Activated CD4-positive, alpha-beta T cell treated with anti-CD3 and anti-CD28 coated beads, Interleukin-2, amount 10 ng/mL, durations not matched to agents 7 days and 5 days (primary cell): ENCODE measurements around the gene CSNK1G1. TPM values are rescaled to one million over a fixed set of nuclear protein-coding genes. Genes with fewer than 3 reads are reported as not detected.

Source experiments
- CTCF ChIA-PET: fragments of 350-600 bp; sonication (Branson Sonifier 250); formaldehyde crosslinking; loops from one replicate; lab custom pipeline; 2021; ENCODE audit warnings: antibody characterized with exemption; lab: Charles Lee
- POLR2A ChIA-PET: fragments of 350-600 bp; sonication (Branson Sonifier 250); formaldehyde crosslinking; loops from one replicate; lab custom pipeline; 2021; ENCODE audit warnings: antibody characterized with exemption; lab: Charles Lee
- DNase-seq: peaks from one replicate; pipeline ENCODE4 v3.0.0-alpha.2; 2020
- H3K27ac Mint-ChIP-seq: one replicate; pipeline ENCODE4 v1.8.0; 2021; ENCODE audit warnings: mild to moderate bottlenecking, moderate library complexity, mixed read lengths
- H3K27me3 Mint-ChIP-seq: one replicate; pipeline ENCODE4 v1.8.0; 2021; ENCODE audit warnings: mixed read lengths
- H3K36me3 Mint-ChIP-seq: one replicate; pipeline ENCODE4 v1.8.0; 2021; ENCODE audit warnings: low read depth, mixed read lengths
- H3K4me1 Mint-ChIP-seq: one replicate; pipeline ENCODE4 v1.8.0; 2021; ENCODE audit warnings: mixed read lengths
- H3K4me3 Mint-ChIP-seq: one replicate; pipeline ENCODE4 v1.8.0; 2021; ENCODE audit warnings: mild to moderate bottlenecking, moderate library complexity, mixed read lengths
- H3K9me3 Mint-ChIP-seq: one replicate; pipeline ENCODE4 v1.8.0; 2021; ENCODE audit warnings: mixed read lengths
- total RNA-seq, 2 experiments: library from RNA; stranded (reverse); gene quantifications; one replicate each; pipeline ENCODE4 v1.2.3, GENCODE V29; 2021

Gene CSNK1G1
- total RNA-seq, 2 experiments from 2014 or later: 24.6 to 30.4 TPM

GRCh38 chr15:64149893-64150578 lies 205.9 kb downstream of the CSNK1G1 start:
- peaks cover 2% of the 10 kb centered on the region for H3K36me3 Mint-ChIP-seq
- ChIA-PET POLR2A (interaction anchor here (0.6 to 1.1 kb wide), 3 partner anchors 56 to 1155 kb away, joined by 3 to 7 read pairs (median 4); partner anchors contain the start of gene CIAO2A), CTCF (interaction anchor here (0.6 to 8.5 kb wide), 9 partner anchors 8 to 908 kb away, joined by 3 to 60 read pairs (median 4); partner anchors contain the start of gene PPIB)
- peaks cover 3% of the 10 kb centered on the region for H3K27me3 Mint-ChIP-seq
- no peak for DNase-seq
- H3K27ac Mint-ChIP-seq: peak overlapping the region; percentile 54
- H3K4me3 Mint-ChIP-seq: peak overlapping the region; percentile 72
- H3K4me1 Mint-ChIP-seq: peaks cover 32% of the 10 kb centered on the region
- H3K9me3 Mint-ChIP-seq: no peaks in the 10 kb centered on the region

GRCh38 chr15:64149424-64149823 lies 206.5 kb downstream of the CSNK1G1 start:
- Mint-ChIP-seq H3K36me3 (peaks cover under 1% of the 10 kb centered on the region), H3K27ac (peak overlapping the region; percentile 54), H3K27me3 (peaks cover 3% of the 10 kb centered on the region), H3K4me1 (peaks cover 32% of the 10 kb centered on the region), H3K4me3 (no peak overlapping the region), H3K9me3 (no peaks in the 10 kb centered on the region)
- ChIA-PET CTCF (interaction anchor here (0.6 to 8.5 kb wide), 7 partner anchors 8 to 908 kb away, joined by 3 to 60 read pairs (median 4); partner anchors contain the start of gene PPIB), POLR2A (interaction anchor here (0.6 to 0.7 kb wide), 2 partner anchors 56 to 1155 kb away, joined by 3 to 4 read pairs; partner anchors contain the start of gene CIAO2A)
- DNase-seq: peak; percentile 50

- CTCF ChIA-PET: interaction anchor here (1.1 to 8.5 kb wide), 3 partner anchors 15 to 203 kb away, joined by 3 to 60 read pairs (median 4); partner anchors contain the start of gene PPIB
- no peak overlapping the region for H3K4me3 Mint-ChIP-seq
- no peaks in the 10 kb centered on the region for H3K9me3 Mint-ChIP-seq
- H3K27ac Mint-ChIP-seq: no peak overlapping the region
- H3K27me3 Mint-ChIP-seq: peaks cover 3% of the 10 kb centered on the region
- POLR2A ChIA-PET: no interaction called here
- no peak for DNase-seq
- peaks cover 30% of the 10 kb centered on the region for H3K4me1 Mint-ChIP-seq
- no peaks in the 10 kb centered on the region for H3K36me3 Mint-ChIP-seq
Measured at GRCh38 chr15:64148581-64148980, 207.4 kb downstream of the CSNK1G1 start.

GRCh38 chr15:64148168-64148567 lies 207.8 kb downstream of the CSNK1G1 start:
- Mint-ChIP-seq H3K36me3 (no peaks in the 10 kb centered on the region), H3K27me3 (no peaks in the 10 kb centered on the region), H3K27ac (no peak overlapping the region), H3K9me3 (no peaks in the 10 kb centered on the region), H3K4me3 (no peak overlapping the region), H3K4me1 (peaks cover 26% of the 10 kb centered on the region)
- no peak for DNase-seq
- ChIA-PET CTCF (interaction anchor here (0.6 to 8.5 kb wide), 5 partner anchors 15 to 533 kb away, joined by 3 to 60 read pairs (median 4); partner anchors contain the start of gene PPIB), POLR2A (no interaction called here)

GRCh38 chr15:64146885-64147681 lies 208.9 kb downstream of the CSNK1G1 start:
- H3K9me3 Mint-ChIP-seq: no peaks in the 10 kb centered on the region
- no peak overlapping the region for H3K27ac Mint-ChIP-seq
- no peak overlapping the region for H3K4me3 Mint-ChIP-seq
- ChIA-PET CTCF (interaction anchor here (0.7 to 8.5 kb wide), 5 partner anchors 14 to 202 kb away, joined by 3 to 60 read pairs (median 4); partner anchors contain the start of genes CIAO2A and PPIB), POLR2A (no interaction called here)
- no peaks in the 10 kb centered on the region for H3K36me3 Mint-ChIP-seq
- peaks cover 20% of the 10 kb centered on the region for H3K4me1 Mint-ChIP-seq
- no peaks in the 10 kb centered on the region for H3K27me3 Mint-ChIP-seq
- DNase-seq: no peak

- POLR2A ChIA-PET: no interaction called here
- CTCF ChIA-PET: interaction anchor here (0.7 to 1.0 kb wide), 2 partner anchors 14 to 53 kb away, joined by 3 to 4 read pairs; partner anchors contain the start of gene CIAO2A
- Mint-ChIP-seq H3K4me1 (peaks cover 20% of the 10 kb centered on the region), H3K27me3 (no peaks in the 10 kb centered on the region), H3K9me3 (no peaks in the 10 kb centered on the region), H3K27ac (no peak overlapping the region), H3K36me3 (no peaks in the 10 kb centered on the region), H3K4me3 (no peak overlapping the region)
- no peak for DNase-seq
Measured at GRCh38 chr15:64146520-64146884, 209.5 kb downstream of the CSNK1G1 start.

- ChIA-PET POLR2A (no interaction called here), CTCF (interaction anchor here (1.1 to 1.6 kb wide), 2 partner anchors 12 to 13 kb away, joined by 3 to 6 read pairs; no protein-coding TSS in a partner anchor)
- no peak overlapping the region for H3K27ac Mint-ChIP-seq
- H3K36me3 Mint-ChIP-seq: peaks cover 5% of the 10 kb centered on the region
- H3K27me3 Mint-ChIP-seq: no peaks in the 10 kb centered on the region
- peaks cover 20% of the 10 kb centered on the region for H3K4me1 Mint-ChIP-seq
- no peak overlapping the region for H3K4me3 Mint-ChIP-seq
- DNase-seq: no peak
- H3K9me3 Mint-ChIP-seq: no peaks in the 10 kb centered on the region
Measured at GRCh38 chr15:64146041-64146440, 209.9 kb downstream of the CSNK1G1 start.

- peak overlapping the region; percentile 52 for H3K27ac Mint-ChIP-seq
- DNase-seq: no peak
Measured at GRCh38 chr15:64144565-64145281, 211.2 kb downstream of the CSNK1G1 start.

GRCh38 chr15:64144192-64144564 lies 211.8 kb downstream of the CSNK1G1 start:
- CTCF ChIA-PET: interaction anchor here (0.7 to 3.1 kb wide), 3 partner anchors 9 to 56 kb away, joined by 3 to 10 read pairs (median 3); no protein-coding TSS in a partner anchor
- DNase-seq: no peak

More at GRCh38 chr15:64144565-64145281, 211.2 kb downstream of the CSNK1G1 start:
- Mint-ChIP-seq H3K4me3 (no peak overlapping the region), H3K27me3 (no peaks in the 10 kb centered on the region), H3K4me1 (peaks cover 7% of the 10 kb centered on the region), H3K9me3 (no peaks in the 10 kb centered on the region), H3K36me3 (peaks cover 8% of the 10 kb centered on the region)
- ChIA-PET POLR2A (no interaction called here), CTCF (interaction anchor here (0.7 to 3.1 kb wide), 4 partner anchors 9 to 57 kb away, joined by 3 to 10 read pairs (median 4); no protein-coding TSS in a partner anchor)

GRCh38 chr15:64143276-64143675 lies 212.7 kb downstream of the CSNK1G1 start:
- Mint-ChIP-seq H3K4me3 (no peak overlapping the region), H3K9me3 (no peaks in the 10 kb centered on the region), H3K36me3 (peaks cover 9% of the 10 kb centered on the region), H3K27ac (no peak overlapping the region), H3K4me1 (no peaks in the 10 kb centered on the region), H3K27me3 (no peaks in the 10 kb centered on the region)
- CTCF ChIA-PET: interaction anchor here (3.1 kb wide), 1 partner anchor 10 kb away, joined by 10 read pairs; no protein-coding TSS in a partner anchor
- DNase-seq: no peak
- POLR2A ChIA-PET: interaction anchor here (0.5 kb wide), 1 partner anchor 49 kb away, joined by 3 read pairs; no protein-coding TSS in a partner anchor

More at GRCh38 chr15:64144192-64144564, 211.8 kb downstream of the CSNK1G1 start:
- Mint-ChIP-seq H3K36me3 (peaks cover 8% of the 10 kb centered on the region), H3K4me3 (no peak overlapping the region), H3K27ac (peak overlapping the region; percentile 52), H3K9me3 (no peaks in the 10 kb centered on the region), H3K27me3 (no peaks in the 10 kb centered on the region), H3K4me1 (peaks cover 2% of the 10 kb centered on the region)
- POLR2A ChIA-PET: no interaction called here

GRCh38 chr15:64141798-64142512 lies 214.0 kb downstream of the CSNK1G1 start:
- Mint-ChIP-seq H3K9me3 (no peaks in the 10 kb centered on the region), H3K4me3 (no peak overlapping the region), H3K27ac (no peak overlapping the region), H3K4me1 (no peaks in the 10 kb centered on the region), H3K36me3 (peaks cover 14% of the 10 kb centered on the region), H3K27me3 (no peaks in the 10 kb centered on the region)
- no peak for DNase-seq
- POLR2A ChIA-PET: no interaction called here
- CTCF ChIA-PET: interaction anchor here (1.0 to 1.8 kb wide), 4 partner anchors 10 to 20 kb away, joined by 3 to 6 read pairs (median 4); no protein-coding TSS in a partner anchor
